Right renal cortex interstitium (tissue), 3 donors: ENCODE data around the gene CDK12. TPM values are rescaled to one million over a fixed set of nuclear protein-coding genes. Genes with fewer than 3 reads are reported as not detected.

Experiments used
- DNase-seq, 3 donors: peaks; one replicate each; pipeline ENCODE4 v3.0.0-alpha.2; 2013; ENCODE audit warnings: low read depth in 3 of 3, low spot score in 2 of 3
- polyA plus RNA-seq, 3 donors: library from polyadenylated mRNA; unstranded; fragments of 120-200 nt; gene quantifications; one replicate each; pipeline ENCODE4 v1.2.1, GENCODE V29; 2013; ENCODE audit not compliant: insufficient read length in 3 of 3

CDK12 gene
- polyA plus RNA-seq, 3 donors: 48.3 to 59.6 (median 52.7) TPM

DNA sequence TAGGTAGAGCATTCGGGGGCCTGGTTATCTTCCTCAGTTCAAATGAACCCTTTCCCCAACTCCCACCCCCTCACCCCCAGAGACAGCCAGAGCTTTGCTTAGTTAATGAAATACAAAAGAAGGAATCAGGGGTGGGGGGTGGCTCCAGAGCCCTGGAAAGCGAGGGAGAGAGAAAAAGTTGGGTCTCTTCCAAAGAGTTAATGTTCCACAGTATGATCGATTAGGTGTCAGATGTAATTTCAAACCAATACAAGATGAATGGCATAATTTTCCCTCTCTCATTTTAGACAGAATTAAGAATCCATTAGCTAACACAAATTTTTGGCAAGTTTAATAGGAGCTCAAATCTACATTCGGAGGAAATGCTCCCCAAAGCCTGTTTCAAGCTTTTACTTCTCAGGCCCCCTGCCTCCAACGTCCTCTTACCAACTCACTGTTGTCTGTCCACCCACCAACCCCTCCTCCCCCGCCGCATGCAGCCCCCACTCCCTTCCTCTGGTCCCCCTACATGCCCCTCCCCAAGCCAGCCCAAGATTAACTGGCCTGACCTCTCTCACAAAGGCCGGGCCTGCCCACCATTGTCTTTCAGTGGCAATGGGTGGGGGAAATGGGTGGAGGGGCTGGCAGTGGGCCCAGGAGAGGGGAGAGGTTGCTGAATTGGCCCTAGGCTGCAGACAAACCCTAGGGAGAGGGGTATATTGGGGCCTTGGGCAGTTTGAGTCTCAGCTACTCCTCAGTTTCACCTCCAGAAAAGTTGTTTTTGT lies 118.2 kb downstream of the CDK12 start:
- DNase-seq: no peak

DNA sequence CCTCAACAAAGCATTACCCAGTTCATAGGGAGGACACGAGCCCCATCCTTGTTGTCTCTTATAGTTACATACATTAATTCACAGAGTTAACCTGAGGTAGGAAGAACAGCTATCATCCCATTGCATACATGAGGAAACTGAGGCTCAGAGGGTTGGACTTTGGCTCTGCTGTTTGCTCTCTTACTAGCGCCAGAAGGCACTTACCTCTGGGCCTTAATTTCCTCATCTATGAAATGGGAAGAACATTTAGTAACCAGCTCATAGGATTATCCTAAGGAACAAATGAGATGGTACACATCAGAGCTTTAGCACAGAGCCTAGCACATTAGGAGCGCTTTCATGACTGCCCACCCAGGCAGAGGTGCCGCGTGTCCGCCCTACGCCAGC lies 118.8 kb downstream of the CDK12 start:
- DNase-seq: no peak

GRCh38 chr17:39581071-39581758 lies 119.9 kb downstream of the CDK12 start:
- no peak for DNase-seq

DNA sequence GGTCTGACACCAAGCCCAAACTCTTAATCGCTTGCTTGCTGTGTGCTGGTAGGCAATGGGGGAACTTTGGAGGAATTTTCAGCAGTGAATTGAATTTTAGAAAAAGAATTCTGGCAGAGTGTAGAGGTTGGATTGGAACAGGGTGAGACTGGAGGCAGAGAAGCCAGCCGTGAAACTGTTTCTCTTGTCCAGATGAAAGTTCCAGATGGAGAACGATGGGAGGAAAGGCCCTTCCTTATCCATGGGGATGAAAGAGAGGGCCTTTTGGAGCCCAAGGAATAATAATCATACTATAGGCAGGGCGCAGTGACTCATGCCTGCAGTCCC lies 120.4 kb downstream of the CDK12 start:
- no peak for DNase-seq

- no peak for DNase-seq
These were observed 121.4 kb downstream of the CDK12 start for GRCh38 chr17:39582658-39583057.

Other genes with a start within 250 kb of the CDK12 start
- 1 to 10 TPM; 3.5 to 3.7 (median 3.7) TPM for gene STAC2, start 235.5 kb upstream of the CDK12 start, polyA plus RNA-seq
- 10 to 100 TPM; 11.7 to 11.9 (median 11.8) TPM for gene FBXL20, start 59.9 kb upstream of the CDK12 start, polyA plus RNA-seq
- gene MED1, start 10.2 kb upstream of the CDK12 start, polyA plus RNA-seq: 10 to 100 TPM; 52.8 to 59.5 (median 54.2) TPM
- gene NEUROD2, start 146.4 kb downstream of the CDK12 start, polyA plus RNA-seq: under 1 TPM in 1 of 3 donors, not detected in 2; 0.04 TPM
- 10 to 100 TPM; 13.6 to 18.1 (median 14.1) TPM for gene PPP1R1B, start 165.5 kb downstream of the CDK12 start, polyA plus RNA-seq
- gene STARD3, start 175.7 kb downstream of the CDK12 start, polyA plus RNA-seq: 10 to 100 TPM; 42.9 to 52.2 (median 49.1) TPM
- 1 to 10 TPM in 2 of 3 donors, under 1 TPM in 1; 0.80 to 1.5 (median 1.1) TPM for gene TCAP, start 203.9 kb downstream of the CDK12 start, polyA plus RNA-seq
- gene PNMT, start 207.0 kb downstream of the CDK12 start, polyA plus RNA-seq: 1 to 10 TPM; 1.2 to 3.2 (median 2.1) TPM
- gene PGAP3, start 226.6 kb downstream of the CDK12 start, polyA plus RNA-seq: 10 to 100 TPM; 32.5 to 39.4 (median 37.9) TPM
- 100 to 1,000 TPM; 174 to 185 (median 182) TPM for gene ERBB2, start 238.6 kb downstream of the CDK12 start, polyA plus RNA-seq